ACC112 (cell line): ENCODE results near the gene AGFG2.
"Not testable (repeated sequence)": the region's sequence is repeated elsewhere in the genome, so short reads cannot be mapped to it uniquely, and the experiment has no call there.

Experiments used
- H2AFZ ChIP-seq: fragments of 200-600 bp; sonication (generic); one replicate; pipeline ENCODE4 v1.6.0; 2017; ENCODE audit warnings: antibody characterized with exemption, low read length; ENCODE audit not compliant: unreplicated experiment
- H3K27ac ChIP-seq: fragments of 200-600 bp; sonication (generic); 2 replicates; pipeline ENCODE4 v1.5.1; 2014; ENCODE audit warnings: low read depth, mild to moderate bottlenecking, antibody characterized with exemption, low read length, moderate library complexity
- H3K27me3 ChIP-seq: fragments of 200-600 bp; sonication (generic); 2 replicates; pipeline ENCODE4 v1.6.1; 2014; ENCODE audit warnings: mild to moderate bottlenecking, antibody characterized with exemption, low read length, moderate library complexity, mixed read lengths; ENCODE audit not compliant: insufficient read depth
- H3K36me3 ChIP-seq: fragments of 200-600 bp; sonication (generic); 2 replicates; pipeline ENCODE4 v1.6.1; 2016; ENCODE audit warnings: mild to moderate bottlenecking, antibody characterized with exemption, low read length, moderate library complexity, mixed read lengths; ENCODE audit not compliant: insufficient read depth
- H3K4me1 ChIP-seq: fragments of 200-600 bp; sonication (generic); one replicate; pipeline ENCODE4 v1.6.1; 2016; ENCODE audit warnings: low read length, mixed read lengths; ENCODE audit not compliant: insufficient read depth, unreplicated experiment, control insufficient read depth
- H3K4me3 ChIP-seq: fragments of 200-600 bp; sonication (generic); 2 replicates; pipeline ENCODE4 v1.5.1; 2014; ENCODE audit warnings: mild to moderate bottlenecking, low read depth, low read length
- H3K79me2 ChIP-seq: fragments of 200-600 bp; sonication (generic); one replicate; pipeline ENCODE4 v1.6.0; 2016; ENCODE audit warnings: low read length; ENCODE audit not compliant: control insufficient read depth, unreplicated experiment, insufficient read depth

AGFG2 gene

GRCh38 chr7:100538654-100539435 lies at the start of gene AGFG2:
AGFG2 (plus strand) TSS chr7:100539203; CDS start chr7:100539347, 144 bp downstream.
- H3K27ac ChIP-seq = peak within 1 kb of the TSS; percentile 18
- H2AFZ ChIP-seq = peak within 1 kb of the TSS; percentile 70
- peaks cover 38% of the 10 kb centered on the region for H3K79me2 ChIP-seq
- H3K36me3 ChIP-seq = no peaks in the 10 kb centered on the region
- H3K27me3 ChIP-seq = no peaks in the 10 kb centered on the region
- H3K4me1 ChIP-seq = peaks cover 17% of the 10 kb centered on the region
- peak within 1 kb of the TSS; percentile 93 for H3K4me3 ChIP-seq

- Histone ChIP-seq H2AFZ (no peak overlapping the region), H3K27me3 (no peaks in the 10 kb centered on the region), H3K27ac (no peak overlapping the region), H3K4me3 (no peak overlapping the region), H3K79me2 (peaks cover under 1% of the 10 kb centered on the region), H3K4me1 (peaks cover 15% of the 10 kb centered on the region), H3K36me3 (no peaks in the 10 kb centered on the region)
Measured at GRCh38 chr7:100489824-100490223, 49.2 kb upstream of the AGFG2 start.

GRCh38 chr7:100490483-100491191 lies 48.4 kb upstream of the AGFG2 start:
- Histone ChIP-seq H2AFZ (no peak overlapping the region), H3K4me1 (peaks cover 6% of the 10 kb centered on the region), H3K27me3 (no peaks in the 10 kb centered on the region), H3K79me2 (no peaks in the 10 kb centered on the region), H3K36me3 (no peaks in the 10 kb centered on the region), H3K27ac (no peak overlapping the region), H3K4me3 (no peak overlapping the region)

GRCh38 chr7:100491192-100491578 lies 47.8 kb upstream of the AGFG2 start:
- Histone ChIP-seq H3K4me1 (peaks cover under 1% of the 10 kb centered on the region), H3K27me3 (no peaks in the 10 kb centered on the region), H2AFZ (no peak overlapping the region), H3K79me2 (no peaks in the 10 kb centered on the region), H3K36me3 (no peaks in the 10 kb centered on the region), H3K4me3 (no peak overlapping the region), H3K27ac (no peak overlapping the region)

- H2AFZ ChIP-seq = no peak overlapping the region
Measured at GRCh38 chr7:100492738-100493475, 46.1 kb upstream of the AGFG2 start.

GRCh38 chr7:100493476-100494264 lies 45.3 kb upstream of the AGFG2 start:
- no peak overlapping the region for H2AFZ ChIP-seq
- H3K27ac ChIP-seq = no peak overlapping the region
- H3K27me3 ChIP-seq = no peaks in the 10 kb centered on the region
- H3K36me3 ChIP-seq = no peaks in the 10 kb centered on the region
- no peak overlapping the region; the same call in 1 of the 2 replicates for H3K4me3 ChIP-seq
- no peaks in the 10 kb centered on the region for H3K4me1 ChIP-seq
- H3K79me2 ChIP-seq = no peaks in the 10 kb centered on the region

More at GRCh38 chr7:100492738-100493475, 46.1 kb upstream of the AGFG2 start:
- Histone ChIP-seq H3K4me3 (no peak overlapping the region; the same call in 1 of the 2 replicates), H3K27me3 (no peaks in the 10 kb centered on the region), H3K79me2 (no peaks in the 10 kb centered on the region), H3K36me3 (no peaks in the 10 kb centered on the region), H3K4me1 (no peaks in the 10 kb centered on the region), H3K27ac (no peak overlapping the region)

- Histone ChIP-seq H3K4me1 (no peaks in the 10 kb centered on the region), H3K36me3 (no peaks in the 10 kb centered on the region), H3K27me3 (no peaks in the 10 kb centered on the region), H3K27ac (no peak overlapping the region), H3K79me2 (no peaks in the 10 kb centered on the region), H2AFZ (no peak overlapping the region), H3K4me3 (no peak overlapping the region)
Measured at GRCh38 chr7:100496509-100496908, 42.5 kb upstream of the AGFG2 start.

- not testable (repeated sequence) for H3K27ac ChIP-seq, H2AFZ ChIP-seq, H3K79me2 ChIP-seq, H3K4me3 ChIP-seq, H3K27me3 ChIP-seq, H3K36me3 ChIP-seq
- H3K4me1 ChIP-seq = peaks cover 13% of the 10 kb centered on the region
Measured at GRCh38 chr7:100500743-100501142, 38.3 kb upstream of the AGFG2 start.

- H3K27me3 ChIP-seq, H3K79me2 ChIP-seq, H3K27ac ChIP-seq, H3K4me3 ChIP-seq, H3K36me3 ChIP-seq: not testable (repeated sequence)
- H2AFZ ChIP-seq = peak overlapping the region; percentile 1
- H3K4me1 ChIP-seq = peaks cover 13% of the 10 kb centered on the region
Measured at GRCh38 chr7:100504031-100504430, 35.0 kb upstream of the AGFG2 start.
